Natural killer cell (primary cell): Measurements from ENCODE around the gene HOMER2. TPM values are rescaled to one million over a fixed set of nuclear protein-coding genes. Genes with fewer than 3 reads are reported as not detected.

ENCODE experiments used
- ATAC-seq, 3 donors: fragments of 150-1000 bp in 2 of 3; fragments of 200-7000 bp in 1 of 3; cut with Tn5 transposase; 1 replicate in 1 of 3; 2 replicates in 2 of 3; pipeline ENCODE4 v1.10.0; 2021; ENCODE audit warnings: mild to moderate bottlenecking in 2 of 3, moderate library complexity in 2 of 3
- DNase-seq, 2 donors: peaks; one replicate each; pipeline versions ENCODE4 v3.0.0 to v3.0.0-alpha.2; 2013 to 2021; ENCODE audit warnings: mixed read lengths in 1 of 2
- H3K27ac ChIP-seq: one replicate; pipeline ENCODE4 v1.5.1; 2013; ENCODE audit warnings: mild to moderate bottlenecking, low read length
- H3K27me3 ChIP-seq: one replicate; pipeline ENCODE4 v1.6.1; 2013; ENCODE audit warnings: low read length; ENCODE audit not compliant: control insufficient read depth, insufficient read depth
- H3K36me3 ChIP-seq: one replicate; pipeline ENCODE4 v1.6.1; 2013; ENCODE audit warnings: low read length; ENCODE audit not compliant: control insufficient read depth, insufficient read depth
- H3K4me1 ChIP-seq: one replicate; pipeline ENCODE4 v1.6.1; 2013; ENCODE audit warnings: low read length; ENCODE audit not compliant: control insufficient read depth, insufficient read depth
- H3K4me3 ChIP-seq: one replicate; pipeline ENCODE4 v1.5.1; 2013; ENCODE audit warnings: low read length
- H3K9me3 ChIP-seq: one replicate; pipeline ENCODE4 v1.6.1; 2013; ENCODE audit warnings: low read length; ENCODE audit not compliant: control insufficient read depth, insufficient read depth
- H3K27ac Mint-ChIP-seq, 2 donors: one replicate each; pipeline ENCODE4 v1.8.0; 2022; ENCODE audit warnings: mild to moderate bottlenecking in 2 of 2, mixed read lengths in 2 of 2, moderate library complexity in 1 of 2
- H3K27me3 Mint-ChIP-seq, 2 donors: one replicate each; pipeline ENCODE4 v1.8.0; 2022; ENCODE audit warnings: low read depth in 2 of 2, mixed read lengths in 2 of 2
- H3K36me3 Mint-ChIP-seq: one replicate; pipeline ENCODE4 v1.8.0; 2022; ENCODE audit warnings: mixed read lengths
- H3K4me1 Mint-ChIP-seq, 2 donors: one replicate each; pipeline ENCODE4 v1.8.0; 2022; ENCODE audit warnings: mixed read lengths in 2 of 2
- H3K4me3 Mint-ChIP-seq: one replicate; pipeline ENCODE4 v1.8.0; 2022; ENCODE audit warnings: mild to moderate bottlenecking, moderate library complexity, mixed read lengths
- H3K9me3 Mint-ChIP-seq, 2 donors: one replicate each; pipeline ENCODE4 v1.8.0; 2022; ENCODE audit warnings: mixed read lengths in 2 of 2
- WGBS: methylation state at CpG from one replicate; pipeline ENCODE4 v1.1.7; 2013; ENCODE audit warnings: missing lambda C conversion rate; ENCODE audit not compliant: insufficient coverage; 5-methylcytosine and 5-hydroxymethylcytosine counted together
- intact Hi-C: fragments of 100-400 bp; cut with micrococcal nuclease; formaldehyde crosslinking; loops from one replicate; pipeline ENCODE4 v1.14.2; 2022
- total RNA-seq, 4 donors: library from RNA; stranded (reverse); fragments of 120-200 nt in 1 of 4; gene quantifications; one replicate each; pipeline versions ENCODE4 v1.2.3 to v1.2.4, GENCODE V29; 2013 to 2022
- TF ChIP-seq, protein P1 (sequence below): fragments of 200-600 bp; IDR thresholded peaks from one replicate; pipeline ENCODE4 v1.8.0; 2022; ENCODE audit warnings: antibody characterized with exemption

HOMER2 gene
- total RNA-seq, 3 donors from 2014 or later (not counting 1 experiment from before 2014, with no cell fraction given): 3.6 to 7.0 (median 4.0) TPM

- TF ChIP-seq, protein P1, sequence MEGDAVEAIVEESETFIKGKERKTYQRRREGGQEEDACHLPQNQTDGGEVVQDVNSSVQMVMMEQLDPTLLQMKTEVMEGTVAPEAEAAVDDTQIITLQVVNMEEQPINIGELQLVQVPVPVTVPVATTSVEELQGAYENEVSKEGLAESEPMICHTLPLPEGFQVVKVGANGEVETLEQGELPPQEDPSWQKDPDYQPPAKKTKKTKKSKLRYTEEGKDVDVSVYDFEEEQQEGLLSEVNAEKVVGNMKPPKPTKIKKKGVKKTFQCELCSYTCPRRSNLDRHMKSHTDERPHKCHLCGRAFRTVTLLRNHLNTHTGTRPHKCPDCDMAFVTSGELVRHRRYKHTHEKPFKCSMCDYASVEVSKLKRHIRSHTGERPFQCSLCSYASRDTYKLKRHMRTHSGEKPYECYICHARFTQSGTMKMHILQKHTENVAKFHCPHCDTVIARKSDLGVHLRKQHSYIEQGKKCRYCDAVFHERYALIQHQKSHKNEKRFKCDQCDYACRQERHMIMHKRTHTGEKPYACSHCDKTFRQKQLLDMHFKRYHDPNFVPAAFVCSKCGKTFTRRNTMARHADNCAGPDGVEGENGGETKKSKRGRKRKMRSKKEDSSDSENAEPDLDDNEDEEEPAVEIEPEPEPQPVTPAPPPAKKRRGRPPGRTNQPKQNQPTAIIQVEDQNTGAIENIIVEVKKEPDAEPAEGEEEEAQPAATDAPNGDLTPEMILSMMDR: no peak
Observed at GRCh38 chr15:82934100-82934880, 18.2 kb downstream of the HOMER2 start.

GRCh38 chr15:82933576-82933975, 18.9 kb downstream of the HOMER2 start:
- H3K9me3 Mint-ChIP-seq: no peaks in the 10 kb centered on the region
- WGBS: 83% methylated on average over 6 of the region's 6 CpGs
- TF ChIP-seq, protein P1: no peak
- no peaks in the 10 kb centered on the region for H3K36me3 Mint-ChIP-seq
- H3K4me3 Mint-ChIP-seq: no peak overlapping the region
- Histone ChIP-seq H3K9me3 (no peaks in the 10 kb centered on the region), H3K36me3 (no peaks in the 10 kb centered on the region), H3K27me3 (no peaks in the 10 kb centered on the region), H3K4me1 (no peaks in the 10 kb centered on the region), H3K27ac (no peak overlapping the region), H3K4me3 (no peak overlapping the region)
- no peak overlapping the region for H3K27ac Mint-ChIP-seq
- ATAC-seq (no peak), DNase-seq (no peak)
- no peaks in the 10 kb centered on the region for H3K27me3 Mint-ChIP-seq
- intact Hi-C loops: no loop called here
- peaks cover 0 to 11% of the 10 kb centered on the region in 2 donors for H3K4me1 Mint-ChIP-seq

More at GRCh38 chr15:82934100-82934880, 18.2 kb downstream of the HOMER2 start:
- H3K9me3 ChIP-seq: no peaks in the 10 kb centered on the region
- no peaks in the 10 kb centered on the region for H3K9me3 Mint-ChIP-seq
- DNase-seq (no peak), ATAC-seq (no peak)
- intact Hi-C loops: no loop called here
- H3K4me3 ChIP-seq: no peak overlapping the region
- H3K27me3 ChIP-seq: no peaks in the 10 kb centered on the region
- H3K4me3 Mint-ChIP-seq: no peak overlapping the region
- no peaks in the 10 kb centered on the region for H3K4me1 ChIP-seq
- H3K27ac Mint-ChIP-seq: no peak overlapping the region
- WGBS: 82% methylated on average over 15 of the region's 15 CpGs
- H3K36me3 ChIP-seq: no peaks in the 10 kb centered on the region
- peaks cover 0 to 11% of the 10 kb centered on the region in 2 donors for H3K4me1 Mint-ChIP-seq
- H3K27ac ChIP-seq: no peak overlapping the region
- H3K27me3 Mint-ChIP-seq: no peaks in the 10 kb centered on the region
- no peaks in the 10 kb centered on the region for H3K36me3 Mint-ChIP-seq

GRCh38 chr15:82931221-82931620, 21.3 kb downstream of the HOMER2 start:
- TF ChIP-seq, protein P1: no peak
- Mint-ChIP-seq H3K27ac (no peak overlapping the region), H3K36me3 (no peaks in the 10 kb centered on the region), H3K4me1 (peaks cover 0 to 11% of the 10 kb centered on the region in 2 donors), H3K9me3 (no peaks in the 10 kb centered on the region), H3K27me3 (no peaks in the 10 kb centered on the region), H3K4me3 (no peak overlapping the region)
- no peak for ATAC-seq
- 71% methylated on average over 1 of the region's 3 CpGs for WGBS
- no peaks in the 10 kb centered on the region for H3K27me3 ChIP-seq
- DNase-seq: no peak
- no peaks in the 10 kb centered on the region for H3K36me3 ChIP-seq
- intact Hi-C loops: no loop called here
- H3K4me1 ChIP-seq: no peaks in the 10 kb centered on the region
- no peaks in the 10 kb centered on the region for H3K9me3 ChIP-seq
- no peak overlapping the region for H3K4me3 ChIP-seq
- no peak overlapping the region for H3K27ac ChIP-seq
